ENCODE results near the gene BBS9. TPM values are rescaled to one million over a fixed set of nuclear protein-coding genes. Genes with fewer than 3 reads are reported as not detected.

The BBS9 gene
- total RNA-seq = 102 TPM

DNA sequence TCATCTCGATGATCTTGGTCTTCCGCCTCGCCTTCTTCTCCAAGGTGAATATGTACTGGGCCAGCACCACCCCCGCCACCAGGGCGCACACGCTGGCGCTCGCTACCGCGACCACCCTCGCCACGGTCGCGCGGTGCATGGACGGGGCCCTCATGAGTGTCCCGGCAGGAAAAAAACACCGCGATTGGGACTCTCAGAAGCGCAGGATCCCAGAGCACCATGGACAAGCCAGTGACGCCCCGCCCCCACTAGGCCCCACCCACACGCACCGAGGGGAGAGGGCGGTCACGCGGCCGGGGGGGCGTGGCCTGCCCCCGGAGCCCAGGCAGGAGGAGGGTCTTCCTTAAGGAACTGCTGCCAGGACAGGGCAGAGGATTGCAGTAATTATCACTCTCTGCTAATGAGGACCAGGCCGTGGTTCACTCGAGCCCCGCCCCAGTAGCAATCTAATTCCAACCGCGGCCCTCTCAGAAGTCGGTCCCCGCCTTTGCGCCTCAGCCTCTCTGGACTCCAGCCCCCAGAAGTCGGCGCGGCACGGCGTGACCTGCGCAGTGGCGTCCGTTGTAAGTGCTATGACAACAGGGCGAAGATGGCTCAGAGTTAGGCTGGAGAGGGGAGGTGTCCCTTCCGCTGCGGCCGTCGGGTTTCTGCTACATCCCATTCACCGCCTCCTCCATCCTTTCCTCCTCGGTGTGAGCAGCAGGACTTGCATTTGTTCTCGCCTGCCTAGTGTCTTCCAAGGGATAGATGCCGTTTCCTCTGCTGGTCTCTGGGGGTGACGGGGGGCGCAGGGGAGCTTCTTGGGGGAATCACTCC is at the start of gene BBS9:
TSS of gene BBS9 (plus strand) at position 575 of the 816 bp plus-strand sequence. CDS start 16,689 bp downstream, outside the sequence.

DNA sequence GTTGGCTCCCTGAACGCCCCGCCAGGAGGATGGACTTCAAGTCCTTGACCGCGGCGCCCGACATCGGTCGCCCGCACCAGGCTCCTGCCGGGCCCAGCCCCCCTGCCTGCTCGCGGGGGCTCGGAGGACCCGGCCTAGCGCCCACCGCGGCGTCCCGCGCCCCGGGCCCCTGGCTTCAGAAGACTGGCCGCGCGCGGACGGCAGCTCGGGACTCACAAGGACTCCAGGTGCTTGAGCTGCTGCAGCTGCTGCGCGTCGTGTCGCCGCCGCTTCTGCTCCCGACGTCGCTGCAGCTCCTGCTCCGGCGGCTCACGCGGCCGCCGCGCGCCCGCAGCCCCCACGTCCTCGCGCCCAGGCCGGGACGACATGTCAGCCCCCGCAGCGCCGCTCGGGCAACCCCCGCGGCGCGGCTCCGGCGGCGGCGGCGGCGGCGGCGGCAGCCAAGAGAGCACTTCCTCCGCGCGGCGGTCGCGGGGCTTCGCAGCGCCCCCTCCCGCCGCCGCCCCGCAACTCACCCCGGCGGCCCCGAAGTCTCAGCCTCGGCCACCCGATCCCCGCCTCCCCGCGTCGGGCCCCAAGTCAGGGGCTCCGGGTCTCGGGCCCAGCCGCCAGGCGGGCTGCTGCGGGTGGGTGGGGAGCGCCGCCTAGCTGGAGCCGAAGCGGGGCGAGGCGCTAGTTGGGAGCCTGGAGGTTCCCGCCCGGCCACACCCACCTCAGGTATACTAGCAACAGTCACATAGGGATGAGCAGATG is 20.2 kb upstream of the BBS9 start, which contains the start of gene RP9:
TSS of gene RP9 (minus strand) at position 400 of the 753 bp plus-strand sequence. CDS start at position 368, 32 bp downstream.

Small RNAs within 50 kb of the gene (small RNA-seq; reads per million reads assigned to genes)
- gene AC007312.1 (ENCODE audit: low replicate concordance) = not detected
- not detected for gene AC074338.1 (ENCODE audit: low replicate concordance)
- gene RNA5SP229 (ENCODE audit: low replicate concordance) = not detected

Other genes with a start within 250 kb of the BBS9 start
- 122 TPM for gene KBTBD2, start 237.8 kb upstream of the BBS9 start, total RNA-seq
- 36.6 TPM for gene FKBP9, start 172.1 kb upstream of the BBS9 start, total RNA-seq
- gene NT5C3A, start 66.8 kb upstream of the BBS9 start, total RNA-seq = 83.9 TPM
- 10.0 TPM for gene RP9, start 20.2 kb upstream of the BBS9 start, total RNA-seq